ENCODE measurements around the gene CMTR1.
A peak's percentile ranks its signal among the peaks of the same experiment; 100 is the strongest.

CMTR1 gene

DNA sequence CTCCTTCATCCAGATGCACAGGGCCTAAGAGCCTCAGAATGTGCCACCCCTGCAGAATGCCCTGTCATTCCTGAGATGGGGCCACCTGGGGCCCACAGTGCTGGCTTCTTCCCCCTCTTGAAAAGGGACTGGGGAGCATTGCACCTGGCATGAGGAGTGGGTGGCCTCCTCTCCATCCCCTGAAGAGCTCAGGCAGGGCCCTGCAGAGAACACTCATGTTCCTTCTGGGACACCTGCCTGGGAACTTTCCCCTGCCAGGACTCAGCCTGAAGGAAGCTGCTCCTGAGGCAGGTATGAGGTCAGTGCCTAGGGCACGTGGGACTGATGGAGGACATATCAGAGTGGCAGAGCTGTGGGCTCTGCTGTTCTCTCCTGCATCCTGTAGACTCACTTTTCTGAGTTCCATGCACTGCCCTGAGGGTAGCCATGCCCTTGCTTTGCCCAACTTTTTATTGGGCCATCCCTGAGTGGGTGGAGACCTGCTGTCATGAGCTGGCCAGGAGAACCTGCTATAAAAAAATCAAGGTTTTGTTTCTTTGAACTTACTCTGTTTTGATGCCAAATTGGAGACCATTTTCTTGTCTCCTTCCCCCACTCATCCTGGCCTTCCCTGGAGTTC is 47.2 kb downstream of the CMTR1 start:
- Mint-ChIP-seq H3K27ac (peak overlapping the region; percentile 43), H3K9me3 (no peaks in the 10 kb centered on the region), H3K36me3 (peaks cover 84% of the 10 kb centered on the region), H3K4me1 (peaks cover 19% of the 10 kb centered on the region), H3K4me3 (no peak overlapping the region)
- ATAC-seq, result no peak
- no peak for DNase-seq (ENCODE audit: low spot score in 2 of 2)

DNA sequence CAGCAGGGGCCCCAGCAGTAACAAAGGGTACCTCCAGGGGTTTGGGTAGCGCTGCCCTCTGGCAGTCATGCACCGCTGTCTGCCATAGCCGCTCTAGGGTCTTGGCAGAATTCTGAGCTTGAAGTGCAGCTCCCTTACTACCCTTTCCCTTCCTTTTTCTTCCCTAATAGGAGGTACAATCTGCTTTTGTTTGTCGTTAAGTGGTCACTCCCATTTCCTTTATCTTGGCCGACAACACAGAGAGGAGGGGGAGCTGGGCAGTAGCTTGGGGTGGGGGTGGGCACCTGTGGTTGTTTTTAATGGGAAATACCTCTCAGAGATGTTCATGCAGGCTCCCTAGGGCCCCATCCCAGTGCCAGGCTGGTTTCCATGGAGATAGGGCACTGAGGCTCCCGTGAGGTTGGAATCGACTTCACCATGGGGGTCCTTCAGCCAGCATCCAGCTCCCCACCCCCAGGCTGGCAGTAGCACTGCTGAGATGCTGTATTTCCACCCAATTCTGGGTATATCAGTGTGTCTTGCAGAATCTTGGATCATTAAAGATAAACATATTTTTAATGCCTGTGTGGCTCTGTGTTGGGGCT is 48.0 kb downstream of the CMTR1 start:
- ATAC-seq (no peak), DNase-seq (ENCODE audit: low spot score in 2 of 2) (no peak)
- H3K9me3 Mint-ChIP-seq, result no peaks in the 10 kb centered on the region
- H3K4me3 Mint-ChIP-seq, result no peak overlapping the region
- peak overlapping the region; percentile 87 for H3K27ac Mint-ChIP-seq
- peaks cover 77% of the 10 kb centered on the region for H3K36me3 Mint-ChIP-seq
- peaks cover 19% of the 10 kb centered on the region for H3K4me1 Mint-ChIP-seq

DNA sequence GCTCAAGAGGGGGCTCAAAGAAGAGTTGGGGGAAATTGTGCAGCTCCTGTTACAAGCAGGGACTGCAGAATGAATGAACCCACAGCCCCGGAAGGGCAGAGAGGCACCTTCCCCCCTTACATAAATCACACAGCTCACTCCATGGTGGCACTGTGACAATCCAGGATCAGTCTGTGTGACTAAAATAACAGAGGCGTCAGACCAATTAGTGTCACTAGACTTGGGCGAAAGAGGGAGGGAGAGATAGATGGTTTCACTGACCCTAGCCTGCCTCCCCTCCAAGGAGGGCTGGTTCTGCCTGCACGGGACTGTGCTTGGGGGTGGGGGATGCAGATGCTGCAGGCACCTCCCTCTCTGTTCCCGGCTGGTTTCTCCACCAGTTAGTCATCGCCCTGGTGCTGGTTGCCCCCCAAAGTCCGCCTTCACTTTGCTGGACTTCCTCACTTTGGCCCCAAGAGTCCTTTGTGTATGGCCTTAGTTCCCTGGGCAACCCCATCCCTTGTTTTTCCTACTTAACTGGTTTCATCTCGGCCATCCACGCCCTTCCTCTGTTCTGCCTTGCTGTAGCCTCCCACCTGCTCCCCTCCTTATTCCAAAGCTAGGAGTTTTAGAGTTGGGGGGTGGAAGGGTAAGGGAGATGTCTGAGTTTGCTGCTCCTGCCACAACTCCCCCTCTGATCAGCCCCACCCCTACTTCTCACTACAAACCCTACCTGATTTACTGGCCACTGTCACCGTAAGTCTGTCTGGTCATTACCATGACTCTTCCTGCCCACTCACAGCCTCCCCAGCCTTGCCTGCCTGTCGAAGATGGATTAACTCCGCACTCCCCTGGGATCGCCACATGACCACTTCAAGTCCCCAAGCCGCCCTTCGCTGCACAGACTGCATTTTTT is 48.9 kb downstream of the CMTR1 start:
- peaks cover 24% of the 10 kb centered on the region for H3K4me1 Mint-ChIP-seq
- no peak overlapping the region for H3K4me3 Mint-ChIP-seq
- DNase-seq (ENCODE audit: low spot score in 2 of 2), result no peak
- peak overlapping the region; percentile 87 for H3K27ac Mint-ChIP-seq
- H3K36me3 Mint-ChIP-seq, result peaks cover 74% of the 10 kb centered on the region
- H3K9me3 Mint-ChIP-seq, result no peaks in the 10 kb centered on the region
- no peak for ATAC-seq

GRCh38 chr6:37482606-37483251 is 49.7 kb downstream of the CMTR1 start:
- Mint-ChIP-seq H3K9me3 (no peaks in the 10 kb centered on the region), H3K4me3 (no peak overlapping the region), H3K4me1 (peaks cover 25% of the 10 kb centered on the region), H3K36me3 (peaks cover 68% of the 10 kb centered on the region), H3K27ac (peak overlapping the region; percentile 83)
- no peak for DNase-seq (ENCODE audit: low spot score in 2 of 2)
- ATAC-seq, result no peak

DNA sequence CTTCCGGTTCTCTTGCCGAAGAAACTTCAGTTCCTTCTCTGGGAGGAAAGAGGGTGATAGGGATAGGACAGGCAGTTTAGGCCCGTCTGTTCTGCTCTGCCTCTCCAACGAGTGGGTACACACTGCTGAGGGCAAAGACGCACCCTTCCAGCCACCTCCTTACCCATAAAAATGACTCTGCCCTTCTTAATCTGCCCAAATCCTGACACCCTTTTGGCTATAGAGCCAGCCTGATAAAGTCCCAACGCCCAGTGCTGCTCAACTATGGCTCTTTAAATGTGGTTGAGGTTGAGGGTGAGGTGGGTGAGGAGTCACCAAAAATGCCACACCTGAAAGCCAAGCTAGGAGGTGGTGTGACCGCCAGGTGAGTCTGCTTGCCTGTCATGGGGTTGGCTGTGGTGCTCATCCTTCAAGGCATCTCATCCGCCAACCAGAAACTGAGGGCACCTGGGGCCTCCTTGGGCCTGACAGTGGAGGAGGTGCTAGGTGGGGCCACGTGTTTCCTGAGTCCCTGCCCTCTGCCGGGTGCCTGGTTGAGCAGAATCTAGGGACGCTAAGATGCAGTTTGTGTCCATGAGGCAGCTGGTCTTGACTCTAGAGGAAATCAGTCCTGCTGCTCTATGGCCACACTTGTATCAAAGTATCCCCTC is 50.4 kb downstream of the CMTR1 start:
- Mint-ChIP-seq H3K36me3 (peaks cover 68% of the 10 kb centered on the region), H3K4me1 (peaks cover 25% of the 10 kb centered on the region), H3K27ac (peak overlapping the region; percentile 83), H3K4me3 (no peak overlapping the region), H3K9me3 (no peaks in the 10 kb centered on the region)
- no peak for ATAC-seq
- DNase-seq (ENCODE audit: low spot score in 2 of 2), result no peak

GRCh38 chr6:37483917-37484785 is 51.1 kb downstream of the CMTR1 start:
- peak; percentile 65 to 84 for DNase-seq (ENCODE audit: low spot score in 2 of 2)
- ATAC-seq, result peak; percentile 74
- H3K9me3 Mint-ChIP-seq, result no peaks in the 10 kb centered on the region
- H3K4me3 Mint-ChIP-seq, result no peak overlapping the region
- peaks cover 31% of the 10 kb centered on the region for H3K4me1 Mint-ChIP-seq
- peaks cover 68% of the 10 kb centered on the region for H3K36me3 Mint-ChIP-seq
- peak overlapping the region; percentile 41 for H3K27ac Mint-ChIP-seq

GRCh38 chr6:37484786-37485170 is 51.8 kb downstream of the CMTR1 start:
- Mint-ChIP-seq H3K9me3 (no peaks in the 10 kb centered on the region), H3K27ac (peak overlapping the region; percentile 41), H3K4me3 (no peak overlapping the region), H3K4me1 (peaks cover 37% of the 10 kb centered on the region), H3K36me3 (peaks cover 64% of the 10 kb centered on the region)
- ATAC-seq (no peak), DNase-seq (ENCODE audit: low spot score in 2 of 2) (no peak)

GRCh38 chr6:37485291-37485702 is 52.3 kb downstream of the CMTR1 start:
- Mint-ChIP-seq H3K27ac (peak overlapping the region; percentile 41), H3K4me1 (peaks cover 42% of the 10 kb centered on the region), H3K4me3 (no peak overlapping the region), H3K9me3 (no peaks in the 10 kb centered on the region), H3K36me3 (peaks cover 64% of the 10 kb centered on the region)
- ATAC-seq (no peak), DNase-seq (ENCODE audit: low spot score in 2 of 2) (no peak)

DNA sequence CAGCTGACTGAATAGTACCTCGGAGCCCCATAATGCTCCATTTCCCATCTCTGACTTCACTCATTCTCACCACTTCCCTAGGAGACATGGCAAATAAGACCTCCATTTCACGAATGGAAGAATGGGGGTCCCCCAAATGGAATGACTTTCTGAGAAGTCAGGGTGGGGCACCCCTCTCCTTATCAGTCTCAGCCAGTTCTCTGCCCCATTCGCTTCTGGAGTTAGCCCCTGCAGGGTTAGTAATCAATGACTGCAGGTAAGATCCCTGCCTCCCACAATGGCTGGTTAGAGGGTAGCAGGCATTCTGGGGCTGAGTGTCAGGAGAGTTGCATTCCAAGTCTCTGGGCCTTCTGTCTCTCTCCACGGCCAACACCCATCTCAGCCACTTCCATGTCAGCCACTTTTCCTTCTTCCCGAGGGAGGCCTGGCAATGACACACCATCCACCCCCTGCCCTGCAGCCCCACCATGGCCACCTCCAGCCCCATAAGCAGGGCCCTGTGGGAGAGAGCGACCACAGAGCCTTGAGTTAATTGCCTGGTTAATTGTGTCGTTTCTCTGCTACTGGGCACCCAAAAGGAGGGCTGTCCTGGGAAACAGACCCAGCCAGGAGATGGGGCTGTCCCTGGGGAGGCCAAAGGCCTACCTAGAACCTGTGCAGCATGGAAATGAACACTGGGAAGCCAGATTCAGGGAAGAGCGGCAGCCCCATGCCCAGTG is 53.3 kb downstream of the CMTR1 start:
- no peak for DNase-seq (ENCODE audit: low spot score in 2 of 2)
- ATAC-seq, result no peak
- H3K4me3 Mint-ChIP-seq, result no peak overlapping the region
- peaks cover 55% of the 10 kb centered on the region for H3K36me3 Mint-ChIP-seq
- H3K9me3 Mint-ChIP-seq, result no peaks in the 10 kb centered on the region
- H3K27ac Mint-ChIP-seq, result peak overlapping the region; percentile 41
- H3K4me1 Mint-ChIP-seq, result peaks cover 50% of the 10 kb centered on the region

DNA sequence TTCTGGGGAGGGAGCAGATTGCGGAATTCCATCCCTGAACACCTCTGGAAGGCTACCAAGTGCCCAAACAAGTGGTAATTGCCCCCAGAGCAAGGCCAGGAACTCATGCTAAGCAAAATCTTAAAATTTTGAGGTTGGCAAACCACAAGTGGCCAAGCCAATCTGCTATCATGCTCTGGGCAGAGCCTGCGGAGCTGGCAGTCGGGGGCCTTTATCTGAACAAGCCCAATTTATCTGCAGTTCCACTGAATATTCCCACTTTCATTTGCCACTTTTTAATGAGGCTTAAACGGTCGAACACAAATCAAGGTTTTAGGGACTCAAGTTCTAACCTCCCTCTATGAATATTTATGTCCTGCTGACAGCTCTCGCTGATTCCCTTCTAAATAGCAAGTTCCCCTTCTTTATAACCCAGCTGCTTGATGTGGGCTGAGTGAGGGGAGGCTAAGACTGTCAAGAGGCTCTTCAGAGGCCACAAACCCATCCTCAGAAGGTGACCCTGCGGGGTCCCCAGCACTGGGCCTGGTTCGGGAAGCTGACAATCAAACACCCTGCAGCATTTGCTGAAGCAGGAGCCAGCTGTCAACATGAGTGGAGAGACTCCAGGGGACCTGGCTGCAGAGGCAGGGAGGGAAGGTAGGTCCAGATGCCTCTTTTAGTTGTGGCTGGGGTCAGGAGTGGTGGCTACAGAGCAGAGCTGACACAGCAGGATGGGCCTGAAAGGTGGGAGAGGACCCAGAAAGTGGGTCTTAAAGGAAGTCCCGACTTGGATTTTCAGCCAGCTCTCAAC is 54.8 kb downstream of the CMTR1 start:
- no peak for ATAC-seq
- Mint-ChIP-seq H3K9me3 (no peaks in the 10 kb centered on the region), H3K27ac (peak overlapping the region; percentile 74), H3K36me3 (peaks cover 40% of the 10 kb centered on the region), H3K4me1 (peaks cover 57% of the 10 kb centered on the region), H3K4me3 (no peak overlapping the region)
- no peak for DNase-seq (ENCODE audit: low spot score in 2 of 2)

GRCh38 chr6:37488476-37488875 is 55.5 kb downstream of the CMTR1 start:
- Mint-ChIP-seq H3K9me3 (no peaks in the 10 kb centered on the region), H3K27ac (peak overlapping the region; percentile 98), H3K4me3 (peak overlapping the region; percentile 19), H3K36me3 (peaks cover 33% of the 10 kb centered on the region), H3K4me1 (peaks cover 57% of the 10 kb centered on the region)
- no peak for DNase-seq (ENCODE audit: low spot score in 2 of 2)
- ATAC-seq, result peak; percentile 82

GRCh38 chr6:37489697-37490336 is 56.8 kb downstream of the CMTR1 start:
- H3K4me3 Mint-ChIP-seq, result peak overlapping the region; percentile 70
- peaks cover 63% of the 10 kb centered on the region for H3K4me1 Mint-ChIP-seq
- H3K36me3 Mint-ChIP-seq, result peaks cover 36% of the 10 kb centered on the region
- DNase-seq (ENCODE audit: low spot score in 2 of 2) (no peak), ATAC-seq (peak; percentile 66)
- peak overlapping the region; percentile 98 for H3K27ac Mint-ChIP-seq
- no peaks in the 10 kb centered on the region for H3K9me3 Mint-ChIP-seq
